Upper lobe of left lung (tissue), 6 donors: Measurements from ENCODE around the gene CHI3L1. TPM values are rescaled to one million over a fixed set of nuclear protein-coding genes. Genes with fewer than 3 reads are reported as not detected.

Experiments
- ATAC-seq, 2 donors: fragments of 200-7000 bp; cut with Tn5 transposase; one replicate each; pipeline ENCODE4 v1.9.1; 2022; ENCODE audit warnings: mild to moderate bottlenecking in 2 of 2, moderate library complexity in 2 of 2; ENCODE audit not compliant: low FRiP score in 2 of 2
- DNase-seq, 2 donors: peaks; one replicate each; pipeline ENCODE4 v3.0.0-alpha.2; 2019 to 2020
- H3K27ac ChIP-seq, 4 donors: fragments of 200-600 bp; sonication (generic); one replicate each; pipeline ENCODE4 v1.5.1; 2016 to 2019
- H3K27me3 ChIP-seq, 4 donors: fragments of 200-600 bp; sonication (generic); one replicate each; pipeline ENCODE4 v1.5.1; 2017 to 2019
- H3K36me3 ChIP-seq, 4 donors: fragments of 200-600 bp; sonication (generic); one replicate each; pipeline ENCODE4 v1.5.1; 2016 to 2019
- H3K4me1 ChIP-seq, 4 donors: fragments of 200-600 bp; sonication (generic); one replicate each; pipeline ENCODE4 v1.5.1; 2018 to 2019
- H3K4me3 ChIP-seq, 4 donors: fragments of 200-600 bp; sonication (generic); one replicate each; pipeline ENCODE4 v1.5.1; 2017 to 2019; ENCODE audit warnings: mild to moderate bottlenecking in 2 of 4, moderate library complexity in 1 of 4
- H3K9me3 ChIP-seq, 4 donors: fragments of 200-600 bp; sonication (generic); one replicate each; pipeline ENCODE4 v1.5.1; 2018 to 2019
- EP300 ChIP-seq, 4 donors: sonication (generic); formaldehyde crosslinking; IDR thresholded peaks; one replicate each; pipeline ENCODE4 v1.5.1; 2017; ENCODE audit warnings: antibody characterized with exemption in 4 of 4, control low read depth in 2 of 4
- POLR2A ChIP-seq, 4 donors: fragments of 450-650 bp; IDR thresholded peaks; one replicate each; pipeline ENCODE4 v1.5.1; 2016 to 2017; ENCODE audit warnings: antibody characterized with exemption in 4 of 4, mild to moderate bottlenecking in 2 of 4
- POLR2AphosphoS5 ChIP-seq, 2 donors: sonication (generic); formaldehyde crosslinking; IDR thresholded peaks; one replicate each; pipeline ENCODE4 v1.5.1; 2017; ENCODE audit warnings: antibody characterized with exemption in 2 of 2
- WGBS, 2 donors: methylation state at CpG; one replicate each; pipeline ENCODE4 v1.1.5; 2017 to 2018; 5-methylcytosine and 5-hydroxymethylcytosine counted together
- total RNA-seq, 6 donors: library from RNA; depleted of rRNA in 4 of 6; stranded (reverse); fragments of >200 nt in 4 of 6; gene quantifications; one replicate each; pipeline versions ENCODE4 v1.1.0 to v1.2.1, GENCODE V29; 2016 to 2021
- TF ChIP-seq, protein P1 (sequence below), 6 experiments: fragments of 450-650 bp in 4 of 6; fragments of 200-600 bp in 2 of 6; sonication (generic) in 2 of 6; IDR thresholded peaks; one replicate each; pipeline ENCODE4 v1.5.1; 2016 to 2019; ENCODE audit warnings: antibody characterized with exemption in 6 of 6
- donor health status: DM: no; HTN: no; CAD: no; lungs with moderate emphysema.
- donor health status: DM: no; HTN: yes; CAD: no; lungs with severe emphysema.

The CHI3L1 gene
- total RNA-seq, 6 donors from 2014 or later = 12.3 to 68.4 (median 52.4) TPM

DNA sequence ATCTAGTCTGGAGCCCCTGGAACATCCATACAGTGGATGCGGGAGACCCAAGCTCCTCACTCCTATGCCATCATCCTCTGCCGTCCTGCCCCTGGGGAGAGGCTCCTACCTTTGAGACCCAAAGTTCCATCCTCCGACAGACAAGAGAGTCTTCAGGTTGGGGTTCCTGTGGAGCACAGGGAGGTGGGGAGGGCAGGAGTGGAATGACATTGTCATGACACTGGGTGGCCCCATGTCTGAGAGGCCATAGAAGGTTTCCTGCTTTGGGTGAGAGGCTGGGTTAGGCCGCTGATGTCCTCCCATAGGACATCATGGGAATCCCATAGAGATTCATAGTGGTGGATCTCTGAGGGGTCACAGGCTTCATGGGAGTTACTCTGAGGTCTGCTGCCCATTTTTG is 2.0 kb downstream of the CHI3L1 start:
- Histone ChIP-seq H3K9me3 (no peaks in the 10 kb centered on the region), H3K27ac (no peak overlapping the region), H3K27me3 (no peaks in the 10 kb centered on the region), H3K36me3 (peaks cover 0 to 5% (median 0%) of the 10 kb centered on the region in 4 donors), H3K4me1 (peaks cover 9 to 24% (median 21%) of the 10 kb centered on the region in 4 donors), H3K4me3 (no peak overlapping the region)
- WGBS, 2 donors = 75 to 100% methylated on average over 1 to 4 of the region's 4 CpGs
- ATAC-seq = no peak
- no peak for DNase-seq
- TF ChIP-seq, protein P1, sequence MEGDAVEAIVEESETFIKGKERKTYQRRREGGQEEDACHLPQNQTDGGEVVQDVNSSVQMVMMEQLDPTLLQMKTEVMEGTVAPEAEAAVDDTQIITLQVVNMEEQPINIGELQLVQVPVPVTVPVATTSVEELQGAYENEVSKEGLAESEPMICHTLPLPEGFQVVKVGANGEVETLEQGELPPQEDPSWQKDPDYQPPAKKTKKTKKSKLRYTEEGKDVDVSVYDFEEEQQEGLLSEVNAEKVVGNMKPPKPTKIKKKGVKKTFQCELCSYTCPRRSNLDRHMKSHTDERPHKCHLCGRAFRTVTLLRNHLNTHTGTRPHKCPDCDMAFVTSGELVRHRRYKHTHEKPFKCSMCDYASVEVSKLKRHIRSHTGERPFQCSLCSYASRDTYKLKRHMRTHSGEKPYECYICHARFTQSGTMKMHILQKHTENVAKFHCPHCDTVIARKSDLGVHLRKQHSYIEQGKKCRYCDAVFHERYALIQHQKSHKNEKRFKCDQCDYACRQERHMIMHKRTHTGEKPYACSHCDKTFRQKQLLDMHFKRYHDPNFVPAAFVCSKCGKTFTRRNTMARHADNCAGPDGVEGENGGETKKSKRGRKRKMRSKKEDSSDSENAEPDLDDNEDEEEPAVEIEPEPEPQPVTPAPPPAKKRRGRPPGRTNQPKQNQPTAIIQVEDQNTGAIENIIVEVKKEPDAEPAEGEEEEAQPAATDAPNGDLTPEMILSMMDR (IDR thresholded peaks at IDR 0.05) = no peak
- TF ChIP-seq EP300 (IDR thresholded peaks at IDR 0.05) (no peak), POLR2AphosphoS5 (IDR thresholded peaks at IDR 0.05) (no peak), POLR2A (IDR thresholded peaks at IDR 0.05) (no peak)

DNA sequence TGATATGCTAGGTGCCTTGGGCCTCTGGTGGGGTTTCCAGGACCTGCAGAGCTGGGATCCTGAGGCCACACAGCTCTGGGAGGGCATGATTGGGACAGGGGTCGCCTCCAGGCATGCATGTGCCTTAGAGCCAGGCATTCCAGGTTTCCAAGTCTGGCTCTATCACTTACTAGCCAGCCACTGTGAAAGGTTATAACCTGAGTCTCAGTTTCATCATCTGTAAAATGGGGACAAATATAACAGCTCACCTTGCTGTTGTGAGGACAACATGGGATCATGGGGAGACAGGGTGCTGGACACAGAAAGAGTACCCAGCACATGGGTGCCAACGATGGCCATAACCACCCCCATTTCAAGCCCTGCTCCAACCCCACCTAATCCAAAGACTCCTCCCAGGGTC is 2.7 kb downstream of the CHI3L1 start:
- DNase-seq (no peak), ATAC-seq (no peak)
- H3K27ac ChIP-seq = no peak overlapping the region
- no peaks in the 10 kb centered on the region for H3K27me3 ChIP-seq
- WGBS, 2 donors = 90 to 92% methylated on average over 1 to 2 of the region's 2 CpGs
- no peak for TF ChIP-seq POLR2A (IDR thresholded peaks at IDR 0.05)
- TF ChIP-seq EP300 (IDR thresholded peaks at IDR 0.05) = no peak
- TF ChIP-seq POLR2AphosphoS5 (IDR thresholded peaks at IDR 0.05) = no peak
- TF ChIP-seq, protein P1 (IDR thresholded peaks at IDR 0.05) = no peak
- peaks cover 0 to 5% (median 0%) of the 10 kb centered on the region in 4 donors for H3K36me3 ChIP-seq
- H3K4me1 ChIP-seq = peaks cover 9 to 24% (median 21%) of the 10 kb centered on the region in 4 donors
- no peak overlapping the region for H3K4me3 ChIP-seq
- H3K9me3 ChIP-seq = no peaks in the 10 kb centered on the region

DNA sequence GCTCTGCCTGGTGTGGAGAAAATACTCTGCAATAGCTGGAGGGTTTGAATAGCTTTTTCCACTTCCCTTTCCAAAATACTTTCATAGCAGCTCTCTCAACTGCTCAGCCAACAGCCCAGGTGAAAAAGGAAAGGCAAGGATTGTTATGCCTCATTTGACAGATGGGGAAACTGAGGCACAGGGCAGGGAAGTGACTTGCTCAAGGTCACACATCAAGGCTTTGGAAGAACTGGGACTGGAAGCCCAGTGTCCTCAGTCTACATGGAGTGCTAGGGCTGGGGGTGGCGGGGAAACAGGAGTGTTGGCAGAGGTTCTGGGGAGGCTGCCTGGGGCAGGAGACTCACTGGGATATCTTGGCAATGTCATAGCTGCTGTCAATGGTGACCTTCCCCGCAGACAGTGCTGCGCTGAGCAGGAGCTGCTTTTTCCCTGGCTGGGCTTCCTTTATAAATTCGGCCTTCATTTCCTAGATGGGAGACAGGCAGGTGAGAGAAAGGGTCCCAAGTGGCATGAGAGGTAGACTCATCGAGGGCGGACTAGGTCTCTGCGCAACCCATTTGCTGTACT is 4.0 kb downstream of the CHI3L1 start:
- no peak for ATAC-seq
- no peaks in the 10 kb centered on the region for H3K27me3 ChIP-seq
- TF ChIP-seq EP300 (IDR thresholded peaks at IDR 0.05) (no peak), POLR2A (IDR thresholded peaks at IDR 0.05) (no peak), POLR2AphosphoS5 (IDR thresholded peaks at IDR 0.05) (no peak)
- TF ChIP-seq, protein P1 (IDR thresholded peaks at IDR 0.05) = no peak
- WGBS, 2 donors = 90 to 98% methylated on average over 6 to 7 of the region's 7 CpGs
- peaks cover 7 to 23% (median 21%) of the 10 kb centered on the region in 4 donors for H3K4me1 ChIP-seq
- H3K9me3 ChIP-seq = no peaks in the 10 kb centered on the region
- H3K27ac ChIP-seq = no peak overlapping the region
- peaks cover 0 to 5% (median 0%) of the 10 kb centered on the region in 4 donors for H3K36me3 ChIP-seq
- no peak overlapping the region for H3K4me3 ChIP-seq
- DNase-seq = no peak

DNA sequence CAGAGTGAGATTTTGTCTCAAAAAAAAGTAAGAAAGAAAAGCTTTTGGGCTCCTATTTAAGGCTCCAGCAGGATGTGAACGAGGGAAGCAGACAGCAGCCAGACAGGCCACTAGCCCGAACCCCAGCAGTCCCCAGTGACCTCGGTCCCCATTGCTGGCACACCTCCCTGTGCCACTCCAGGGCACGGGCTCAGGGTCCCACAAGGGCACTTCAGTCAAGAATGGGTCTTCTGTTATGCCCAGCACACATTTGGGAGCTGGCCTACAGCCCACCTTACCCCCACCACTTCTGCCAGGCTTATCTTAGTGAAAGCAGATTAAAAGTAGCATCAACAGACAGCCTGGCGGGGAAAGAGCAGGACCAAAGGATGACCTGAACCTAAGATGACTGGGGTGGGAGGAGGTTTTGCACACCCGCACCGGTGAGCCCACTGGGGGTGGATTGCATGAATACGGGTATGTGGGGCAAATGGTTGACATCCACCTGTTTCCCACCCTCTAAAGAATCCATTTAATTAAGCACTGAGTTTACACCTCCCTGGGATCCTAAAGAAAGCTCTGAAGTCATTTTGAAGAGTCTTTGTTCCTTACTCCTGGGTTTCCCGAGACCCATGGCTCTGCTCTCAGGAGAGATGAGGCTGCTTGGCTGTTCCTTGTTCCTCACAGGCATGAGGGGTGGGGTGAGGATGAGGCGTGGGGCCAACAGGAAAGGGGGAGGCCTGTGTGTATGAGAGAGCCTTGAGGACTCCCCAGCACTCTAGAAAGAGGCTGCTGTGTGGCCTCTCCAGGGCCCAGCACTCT is 4.7 kb downstream of the CHI3L1 start:
- Histone ChIP-seq H3K36me3 (peaks cover 0 to 5% (median 0%) of the 10 kb centered on the region in 4 donors), H3K27ac (no peak overlapping the region), H3K9me3 (no peaks in the 10 kb centered on the region), H3K4me3 (no peak overlapping the region), H3K27me3 (no peaks in the 10 kb centered on the region), H3K4me1 (peaks cover 4 to 19% (median 15%) of the 10 kb centered on the region in 4 donors)
- ATAC-seq (no peak), DNase-seq (peak in 1 of 2 donors; percentile 64)
- 65 to 79% methylated on average over 8 to 9 of the region's 10 CpGs for WGBS, 2 donors
- TF ChIP-seq EP300 (IDR thresholded peaks at IDR 0.05) (no peak), POLR2AphosphoS5 (IDR thresholded peaks at IDR 0.05) (no peak), POLR2A (IDR thresholded peaks at IDR 0.05) (no peak)
- TF ChIP-seq, protein P1 (IDR thresholded peaks at IDR 0.05) = no peak
